Fibroblast of lung (primary cell): Measurements from ENCODE around the gene LCE1F. TPM values are rescaled to one million over a fixed set of nuclear protein-coding genes. Genes with fewer than 3 reads are reported as not detected.

Experiments used
- DNase-seq, 2 donors: peaks; one replicate each; pipeline versions ENCODE4 v3.0.0 to v3.0.0-alpha.2; 2010; ENCODE audit warnings: low read depth in 2 of 2
- H2AFZ ChIP-seq: 2 replicates; pipeline ENCODE4 v1.5.1; 2012; ENCODE audit warnings: low read length, control low read depth, inconsistent platforms
- H3K27ac ChIP-seq: 2 replicates; pipeline ENCODE4 v1.5.1; 2011; ENCODE audit warnings: low read length, control low read depth; ENCODE audit not compliant: insufficient read depth
- H3K27me3 ChIP-seq: 2 replicates; pipeline ENCODE4 v1.5.1; 2011; ENCODE audit warnings: mild to moderate bottlenecking, low read length; ENCODE audit not compliant: control insufficient read depth, insufficient read depth
- H3K36me3 ChIP-seq: 2 replicates; pipeline ENCODE4 v1.5.1; 2011; ENCODE audit warnings: low read length; ENCODE audit not compliant: control insufficient read depth, insufficient read depth
- H3K4me1 ChIP-seq: 2 replicates; pipeline ENCODE4 v1.5.1; 2011; ENCODE audit warnings: low read length; ENCODE audit not compliant: control insufficient read depth, insufficient read depth; ENCODE audit errors: extremely low read depth
- H3K4me2 ChIP-seq: 2 replicates; pipeline ENCODE4 v1.5.1; 2011; ENCODE audit warnings: low read length, control low read depth; ENCODE audit not compliant: insufficient read depth; ENCODE audit errors: extremely low read depth
- H3K4me3 ChIP-seq, 4 experiments: fragments of 200-600 bp in 1 of 4; sonication (generic) in 1 of 4; replicated peaks in 1 of 4; 2 replicates each; pipeline ENCODE4 v1.5.1; 2011 to 2016; ENCODE audit warnings: low read length in 4 of 4, low read depth in 3 of 4, mild to moderate bottlenecking in 3 of 4, control low read depth in 2 of 4, inconsistent platforms in 1 of 4, mixed read lengths in 1 of 4; ENCODE audit not compliant: insufficient read depth in 1 of 4; ENCODE audit errors: control extremely low read depth in 1 of 4
- H3K79me2 ChIP-seq: 2 replicates; pipeline ENCODE4 v1.5.1; 2012; ENCODE audit warnings: mild to moderate bottlenecking, low read length, inconsistent platforms; ENCODE audit not compliant: control insufficient read depth, insufficient read depth
- H3K9ac ChIP-seq: 2 replicates; pipeline ENCODE4 v1.5.1; 2011; ENCODE audit warnings: mild to moderate bottlenecking, low read length, control low read depth; ENCODE audit not compliant: insufficient read depth
- H3K9me3 ChIP-seq: 2 replicates; pipeline ENCODE4 v1.5.1; 2012; ENCODE audit warnings: low read depth, low read length; ENCODE audit not compliant: control insufficient read depth, insufficient read depth
- H4K20me1 ChIP-seq: 2 replicates; pipeline ENCODE4 v1.5.1; 2011; ENCODE audit warnings: low read length; ENCODE audit not compliant: control insufficient read depth, insufficient read depth; ENCODE audit errors: extremely low read depth
- EZH2 ChIP-seq: IDR thresholded peaks from 2 replicates; pipeline ENCODE4 v1.5.1; 2012; ENCODE audit warnings: low read length, control low read depth, mild to moderate bottlenecking; ENCODE audit errors: missing control alignments
- polyA plus RNA-seq, 2 donors: library from polyadenylated mRNA; depleted of rRNA in 1 of 2; stranded (reverse) in 1 of 2; unstranded in 1 of 2; fragments of >200 nt; gene quantifications; 2 replicates each; pipeline ENCODE4 v1.2.1, GENCODE V29; 2011 to 2012; ENCODE audit warnings: missing spikeins in 1 of 2
- total RNA-seq: library from RNA; depleted of rRNA; stranded (reverse); fragments of >200 nt; gene quantifications from 2 replicates; pipeline ENCODE4 v1.2.1, GENCODE V29; 2014
- TF ChIP-seq, protein P1 (sequence below), 2 donors: IDR thresholded peaks in 1 of 2; conservative IDR thresholded peaks in 1 of 2; 1 replicate in 1 of 2; 2 replicates in 1 of 2; pipeline ENCODE4 v1.5.1; 2011 to 2012; ENCODE audit warnings: low read length in 2 of 2, control low read depth in 1 of 2, inconsistent platforms in 1 of 2, low read depth in 1 of 2, mild to moderate bottlenecking in 1 of 2

LCE1F gene
- total and polyA plus RNA-seq, 2 donors (not counting 1 experiment from before 2014, with no cell fraction given): not detected

- no peak for TF ChIP-seq EZH2
- TF ChIP-seq, protein P1, sequence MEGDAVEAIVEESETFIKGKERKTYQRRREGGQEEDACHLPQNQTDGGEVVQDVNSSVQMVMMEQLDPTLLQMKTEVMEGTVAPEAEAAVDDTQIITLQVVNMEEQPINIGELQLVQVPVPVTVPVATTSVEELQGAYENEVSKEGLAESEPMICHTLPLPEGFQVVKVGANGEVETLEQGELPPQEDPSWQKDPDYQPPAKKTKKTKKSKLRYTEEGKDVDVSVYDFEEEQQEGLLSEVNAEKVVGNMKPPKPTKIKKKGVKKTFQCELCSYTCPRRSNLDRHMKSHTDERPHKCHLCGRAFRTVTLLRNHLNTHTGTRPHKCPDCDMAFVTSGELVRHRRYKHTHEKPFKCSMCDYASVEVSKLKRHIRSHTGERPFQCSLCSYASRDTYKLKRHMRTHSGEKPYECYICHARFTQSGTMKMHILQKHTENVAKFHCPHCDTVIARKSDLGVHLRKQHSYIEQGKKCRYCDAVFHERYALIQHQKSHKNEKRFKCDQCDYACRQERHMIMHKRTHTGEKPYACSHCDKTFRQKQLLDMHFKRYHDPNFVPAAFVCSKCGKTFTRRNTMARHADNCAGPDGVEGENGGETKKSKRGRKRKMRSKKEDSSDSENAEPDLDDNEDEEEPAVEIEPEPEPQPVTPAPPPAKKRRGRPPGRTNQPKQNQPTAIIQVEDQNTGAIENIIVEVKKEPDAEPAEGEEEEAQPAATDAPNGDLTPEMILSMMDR (conservative IDR thresholded peaks at IDR 0.05 in 1 of 2, IDR thresholded peaks at IDR 0.05 in 1 of 2; ENCODE audit: low read depth in 1 of 2, low read length in 2 of 2): no peak
- Histone ChIP-seq H3K27ac (no peak overlapping the region), H3K36me3 (no peaks in the 10 kb centered on the region), H3K27me3 (no peaks in the 10 kb centered on the region), H3K4me2 (no peak overlapping the region), H2AFZ (no peak overlapping the region), H4K20me1 (no peaks in the 10 kb centered on the region), H3K79me2 (no peaks in the 10 kb centered on the region), H3K9me3 (no peaks in the 10 kb centered on the region), H3K4me3 (no peak overlapping the region), H3K9ac (no peak overlapping the region), H3K4me1 (no peaks in the 10 kb centered on the region)
- DNase-seq: no peak
Measured at GRCh38 chr1:152801333-152801732, 26.4 kb downstream of the LCE1F start.

DNA sequence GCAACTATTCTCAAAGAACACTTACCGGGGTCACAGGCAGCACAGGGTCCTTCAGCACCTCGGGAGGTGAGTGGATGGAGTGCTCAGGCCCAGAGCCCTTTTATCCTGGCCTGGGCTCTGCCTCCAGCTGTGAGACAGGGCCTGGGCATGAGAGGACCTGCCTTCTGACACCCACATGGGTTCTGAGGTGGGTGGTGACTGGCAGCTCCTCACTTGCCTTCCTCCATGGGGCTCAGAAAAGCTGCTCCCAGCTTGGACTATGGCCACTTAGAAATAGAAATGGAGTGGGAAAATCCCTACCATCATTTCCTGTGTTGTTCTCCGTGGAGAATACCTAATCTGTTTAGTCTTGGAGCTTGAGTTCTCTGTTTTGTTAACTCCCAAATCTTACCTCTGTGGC is 31.6 kb downstream of the LCE1F start, which contains the start of gene LCE1C:
TSS of gene LCE1C (minus strand) at position 76 of the 400 bp plus-strand sequence. CDS start 1,173 bp downstream, outside the sequence.
- Histone ChIP-seq H4K20me1 (no peaks in the 10 kb centered on the region), H3K9me3 (no peaks in the 10 kb centered on the region), H3K9ac (no peak within 1 kb of the TSS), H3K79me2 (no peaks in the 10 kb centered on the region), H3K4me3 (no peak within 1 kb of the TSS), H2AFZ (no peak within 1 kb of the TSS), H3K4me2 (no peak within 1 kb of the TSS), H3K36me3 (no peaks in the 10 kb centered on the region), H3K27ac (no peak within 1 kb of the TSS), H3K27me3 (no peaks in the 10 kb centered on the region), H3K4me1 (no peaks in the 10 kb centered on the region)
- DNase-seq: no peak
- TF ChIP-seq EZH2: no peak
- TF ChIP-seq, protein P1 (conservative IDR thresholded peaks at IDR 0.05 in 1 of 2, IDR thresholded peaks at IDR 0.05 in 1 of 2; ENCODE audit: low read depth in 1 of 2, low read length in 2 of 2): no peak

- H3K9me3 ChIP-seq: no peaks in the 10 kb centered on the region
- no peak overlapping the region for H3K4me3 ChIP-seq
- H3K27me3 ChIP-seq: no peaks in the 10 kb centered on the region
- no peak for DNase-seq
- no peak overlapping the region for H3K27ac ChIP-seq
- no peaks in the 10 kb centered on the region for H4K20me1 ChIP-seq
- H3K4me1 ChIP-seq: no peaks in the 10 kb centered on the region
- no peaks in the 10 kb centered on the region for H3K79me2 ChIP-seq
- TF ChIP-seq, protein P1 (conservative IDR thresholded peaks at IDR 0.05 in 1 of 2, IDR thresholded peaks at IDR 0.05 in 1 of 2; ENCODE audit: low read depth in 1 of 2, low read length in 2 of 2): no peak
- TF ChIP-seq EZH2: no peak
- H3K4me2 ChIP-seq: no peak overlapping the region
- no peak overlapping the region for H3K9ac ChIP-seq
- H3K36me3 ChIP-seq: no peaks in the 10 kb centered on the region
- H2AFZ ChIP-seq: no peak overlapping the region
Measured at GRCh38 chr1:152811050-152811449, 36.1 kb downstream of the LCE1F start.
